T-cell (primary cell): ENCODE measurements around the gene C2orf76. TPM values are rescaled to one million over a fixed set of nuclear protein-coding genes. Genes with fewer than 3 reads are reported as not detected.

Experiments used
- ATAC-seq, 4 experiments: fragments of 200-7000 bp in 3 of 4; fragments of 150-1000 bp in 1 of 4; cut with Tn5 transposase; replicated peaks in 1 of 4; 1 replicate in 3 of 4; 2 replicates in 1 of 4; pipeline ENCODE4 v1.10.0; 2021; ENCODE audit warnings: moderate library complexity in 3 of 4, mild to moderate bottlenecking in 2 of 4, moderate number of reproducible peaks in 1 of 4
- CTCF ChIA-PET, 2 donors: fragments of 300-600 bp; sonication (Branson Sonifier 250); formaldehyde crosslinking; loops; one replicate each; lab custom pipeline; 2022; ENCODE audit warnings: antibody characterized with exemption in 2 of 2; lab: Charles Lee
- POLR2A ChIA-PET, 2 donors: fragments of 300-600 bp; sonication (Branson Sonifier 250); formaldehyde crosslinking; loops; one replicate each; lab custom pipeline; 2022; ENCODE audit warnings: antibody characterized with exemption in 2 of 2; lab: Charles Lee
- DNase-seq, 35 experiments: peaks; one replicate each; pipeline versions ENCODE4 v3.0.0 to v3.0.0-alpha.2; 2013 to 2023
- H3K27ac ChIP-seq: one replicate; pipeline ENCODE4 v1.5.1; 2013; ENCODE audit warnings: low read length
- H3K27me3 ChIP-seq, 2 experiments: replicated peaks in 1 of 2; 1 replicate in 1 of 2; 2 replicates in 1 of 2; pipeline versions ENCODE4 v1.6.1 to v1.7.0; 2013; ENCODE audit warnings: low read length in 1 of 2, mixed read lengths in 1 of 2; ENCODE audit not compliant: control insufficient read depth in 2 of 2, insufficient read depth in 2 of 2; ENCODE audit errors: extremely low read depth in 1 of 2
- H3K36me3 ChIP-seq, 2 donors: 1 replicate in 1 of 2; 2 replicates in 1 of 2; pipeline versions ENCODE4 v1.6.1 to v1.7.0; 2013; ENCODE audit warnings: low read length in 1 of 2; ENCODE audit not compliant: control insufficient read depth in 2 of 2, insufficient read depth in 1 of 2; ENCODE audit errors: extremely low read depth in 1 of 2
- H3K4me1 ChIP-seq, 2 experiments: 1 replicate in 1 of 2; 2 replicates in 1 of 2; pipeline versions ENCODE4 v1.6.1 to v1.7.0; 2013; ENCODE audit warnings: low read length in 2 of 2, mixed read lengths in 1 of 2; ENCODE audit not compliant: insufficient read depth in 2 of 2, control insufficient read depth in 1 of 2; ENCODE audit errors: extremely low read depth in 1 of 2
- H3K4me3 ChIP-seq, 2 donors: 1 replicate in 1 of 2; 2 replicates in 1 of 2; pipeline versions ENCODE4 v1.5.1 to v1.7.0; 2013; ENCODE audit warnings: mild to moderate bottlenecking in 2 of 2, low read length in 1 of 2, moderate library complexity in 1 of 2; ENCODE audit not compliant: control insufficient read depth in 1 of 2; ENCODE audit errors: extremely low read depth in 1 of 2
- H3K9me3 ChIP-seq: 2 replicates; pipeline ENCODE4 v1.7.0; 2013
- H3K27ac Mint-ChIP-seq, 2 donors: one replicate each; pipeline ENCODE4 v1.8.0; 2020 to 2021; ENCODE audit warnings: mild to moderate bottlenecking in 2 of 2, mixed read lengths in 2 of 2
- H3K27me3 Mint-ChIP-seq, 2 donors: one replicate each; pipeline ENCODE4 v1.8.0; 2021 to 2022; ENCODE audit warnings: mixed read lengths in 2 of 2
- H3K36me3 Mint-ChIP-seq: one replicate; pipeline ENCODE4 v1.8.0; 2021; ENCODE audit warnings: mixed read lengths
- H3K4me1 Mint-ChIP-seq, 3 donors: one replicate each; pipeline ENCODE4 v1.8.0; 2020 to 2022; ENCODE audit warnings: mixed read lengths in 3 of 3, mild to moderate bottlenecking in 1 of 3
- H3K4me3 Mint-ChIP-seq, 3 donors: one replicate each; pipeline ENCODE4 v1.8.0; 2020 to 2022; ENCODE audit warnings: mild to moderate bottlenecking in 3 of 3, mixed read lengths in 3 of 3, moderate library complexity in 3 of 3
- H3K9me3 Mint-ChIP-seq, 3 donors: one replicate each; pipeline ENCODE4 v1.8.0; 2020 to 2022; ENCODE audit warnings: mixed read lengths in 3 of 3
- WGBS: methylation state at CpG from one replicate; pipeline ENCODE4 v1.1.5; 2013; ENCODE audit warnings: missing lambda C conversion rate; ENCODE audit not compliant: insufficient coverage; 5-methylcytosine and 5-hydroxymethylcytosine counted together
- total RNA-seq, 35 experiments: library from RNA in 6 of 35; stranded (reverse) in 6 of 35; fragments of 120-200 nt in 1 of 35; gene quantifications; one replicate each; pipeline versions ENCODE4 v1.2.1 to v1.2.4 and lab custom pipeline; 2013 to 2026

C2orf76 gene
- total RNA-seq, 5 donors from 2014 or later (not counting 1 experiment from before 2014, with no cell fraction given) = 5.2 to 9.0 (median 7.4) TPM

DNA sequence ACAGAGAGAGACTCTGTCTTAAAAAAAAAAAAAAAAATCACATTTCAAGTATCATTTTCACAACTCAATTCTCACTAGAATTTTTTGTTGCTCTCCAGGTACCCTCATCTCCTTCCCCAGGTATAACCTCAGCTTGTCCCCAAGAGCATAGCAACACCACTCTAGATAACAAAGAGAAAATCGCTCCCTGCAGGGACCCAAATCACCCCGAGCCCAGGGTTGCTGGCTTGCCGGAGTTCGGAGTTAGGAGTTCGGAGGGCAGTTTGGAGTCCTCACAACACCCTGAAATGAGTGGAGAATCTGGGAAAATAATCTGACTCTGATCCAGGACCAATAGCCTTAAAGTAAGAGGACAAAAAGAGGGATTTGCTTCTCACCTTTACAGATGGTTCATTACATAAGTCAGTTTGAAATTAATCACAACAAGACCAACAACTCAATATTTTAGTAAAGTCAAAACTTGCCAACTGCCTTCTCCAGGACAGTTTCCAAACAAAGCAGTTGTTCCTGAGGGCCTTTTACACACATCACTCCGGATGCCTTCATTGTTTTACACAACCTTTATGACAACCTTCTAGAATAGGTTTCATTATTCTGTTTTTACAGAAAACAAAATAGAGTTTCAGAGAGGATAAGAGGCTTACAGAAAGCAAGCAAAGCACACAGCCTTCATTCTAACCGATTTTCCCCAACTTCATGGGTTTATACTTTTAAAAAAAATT is 59.1 kb downstream of the C2orf76 start:
- no peaks in the 10 kb centered on the region for H3K9me3 ChIP-seq
- no peaks in the 10 kb centered on the region for H3K4me1 ChIP-seq
- no peak overlapping the region for H3K27ac ChIP-seq
- no peaks in the 10 kb centered on the region for H3K36me3 ChIP-seq
- no peak overlapping the region for H3K27ac Mint-ChIP-seq
- no peak overlapping the region for H3K4me3 Mint-ChIP-seq
- peaks cover 23% of the 10 kb centered on the region for H3K36me3 Mint-ChIP-seq
- no peak overlapping the region for H3K4me3 ChIP-seq
- no peaks in the 10 kb centered on the region for H3K9me3 Mint-ChIP-seq
- ATAC-seq (no peak), DNase-seq (no peak)
- ChIA-PET CTCF (no interaction called here), POLR2A (no interaction called here)
- H3K4me1 Mint-ChIP-seq = no peaks in the 10 kb centered on the region
- no peaks in the 10 kb centered on the region for H3K27me3 Mint-ChIP-seq
- 92% methylated on average over 4 of the region's 7 CpGs for WGBS
- H3K27me3 ChIP-seq = no peaks in the 10 kb centered on the region

DNA sequence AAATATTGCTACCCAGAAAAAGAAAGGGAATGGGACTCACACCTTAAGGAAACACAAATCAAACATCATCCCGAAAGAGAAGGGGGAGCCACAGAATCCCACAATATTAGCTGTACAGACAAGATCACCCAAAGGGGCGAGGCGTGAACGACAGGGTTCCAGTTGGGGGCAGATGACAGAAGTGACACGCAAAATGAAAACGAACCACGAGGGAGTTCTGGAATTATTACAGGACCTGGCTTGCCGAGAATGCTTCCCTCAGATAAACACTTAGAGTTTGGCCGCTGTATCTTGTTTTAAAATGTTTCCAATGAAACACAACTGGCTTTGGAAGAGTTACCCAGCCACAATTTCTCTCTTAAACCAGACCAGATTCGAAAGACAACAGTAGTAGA is 60.4 kb downstream of the C2orf76 start:
- Histone ChIP-seq H3K4me3 (no peak overlapping the region), H3K27me3 (no peaks in the 10 kb centered on the region), H3K36me3 (no peaks in the 10 kb centered on the region), H3K27ac (no peak overlapping the region), H3K4me1 (no peaks in the 10 kb centered on the region), H3K9me3 (no peaks in the 10 kb centered on the region)
- WGBS = 86% methylated on average over 4 of the region's 10 CpGs
- Mint-ChIP-seq H3K27me3 (no peaks in the 10 kb centered on the region), H3K9me3 (no peaks in the 10 kb centered on the region), H3K4me1 (no peaks in the 10 kb centered on the region), H3K4me3 (no peak overlapping the region), H3K27ac (no peak overlapping the region), H3K36me3 (peaks cover 17% of the 10 kb centered on the region)
- ATAC-seq (no peak), DNase-seq (no peak)
- ChIA-PET POLR2A (no interaction called here), CTCF (no interaction called here)

DNA sequence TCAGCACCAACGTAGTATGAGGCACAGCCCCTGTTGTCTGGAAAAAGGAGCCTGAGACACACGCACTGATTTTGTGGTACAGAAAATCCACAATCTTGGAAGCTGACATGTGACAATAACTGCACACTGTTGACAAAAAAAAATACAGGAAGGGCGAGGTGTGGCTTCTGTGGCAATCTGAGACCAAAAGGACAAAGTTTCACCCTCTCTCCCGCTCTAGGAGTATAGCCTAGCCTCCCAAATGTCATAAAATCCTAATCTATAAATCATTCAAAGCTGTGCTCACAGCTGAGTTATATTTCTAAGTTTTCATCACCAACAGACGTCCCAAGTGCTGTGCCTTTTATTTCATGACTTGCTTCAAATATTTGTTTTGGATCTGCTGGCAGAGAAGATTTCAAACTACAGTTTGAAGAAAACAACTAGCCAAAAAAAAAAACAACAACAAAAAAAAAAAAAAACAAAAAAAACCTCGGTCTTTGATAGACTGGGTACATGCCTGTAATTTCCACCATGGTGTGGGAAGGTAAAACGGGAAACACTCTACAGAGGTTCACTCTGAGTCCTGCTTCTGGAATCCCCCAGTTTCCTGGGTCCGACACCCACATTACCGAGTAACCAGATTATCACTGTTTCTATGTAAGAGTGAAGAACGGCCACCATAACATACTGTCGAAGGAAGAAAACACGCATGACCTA is 61.0 kb downstream of the C2orf76 start:
- Mint-ChIP-seq H3K9me3 (no peaks in the 10 kb centered on the region), H3K27me3 (no peaks in the 10 kb centered on the region), H3K36me3 (peaks cover 17% of the 10 kb centered on the region), H3K4me1 (no peaks in the 10 kb centered on the region), H3K4me3 (no peak overlapping the region), H3K27ac (no peak overlapping the region)
- ChIA-PET POLR2A (no interaction called here), CTCF (no interaction called here)
- Histone ChIP-seq H3K27ac (no peak overlapping the region), H3K4me1 (no peaks in the 10 kb centered on the region), H3K36me3 (no peaks in the 10 kb centered on the region), H3K9me3 (no peaks in the 10 kb centered on the region), H3K4me3 (no peak overlapping the region), H3K27me3 (no peaks in the 10 kb centered on the region)
- 83% methylated on average over 3 of the region's 12 CpGs for WGBS
- ATAC-seq (no peak), DNase-seq (no peak)

DNA sequence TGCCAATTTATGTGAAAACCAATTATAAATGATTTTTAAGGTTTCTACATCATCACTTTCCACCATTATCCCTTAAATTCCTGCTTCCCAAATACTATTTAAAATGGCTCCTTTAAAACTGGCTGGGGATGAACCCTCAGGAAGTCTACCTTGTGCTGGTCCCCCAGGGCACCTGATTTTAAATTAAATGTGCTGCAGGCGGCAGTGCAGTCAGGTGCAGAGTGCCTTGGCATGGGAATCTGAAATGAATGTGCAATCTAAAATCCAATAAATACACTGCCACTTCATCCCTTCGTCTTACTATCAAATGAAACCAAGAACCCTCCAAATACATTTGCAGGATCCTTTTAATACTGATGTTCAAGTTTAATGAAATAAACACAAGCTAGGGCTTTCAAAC is 61.8 kb downstream of the C2orf76 start:
- CTCF ChIA-PET = no interaction called here
- Histone ChIP-seq H3K27me3 (no peaks in the 10 kb centered on the region), H3K27ac (no peak overlapping the region), H3K4me1 (no peaks in the 10 kb centered on the region), H3K36me3 (no peaks in the 10 kb centered on the region), H3K9me3 (no peaks in the 10 kb centered on the region), H3K4me3 (no peak overlapping the region)
- POLR2A ChIA-PET = no interaction called here
- H3K27ac Mint-ChIP-seq = no peak overlapping the region
- no peaks in the 10 kb centered on the region for H3K4me1 Mint-ChIP-seq
- no CpG with 5 or more reads among the region's 2 CpGs for WGBS
- H3K27me3 Mint-ChIP-seq = no peaks in the 10 kb centered on the region
- H3K4me3 Mint-ChIP-seq = no peak overlapping the region
- DNase-seq = no peak
- H3K36me3 Mint-ChIP-seq = peaks cover 21% of the 10 kb centered on the region
- ATAC-seq = no peak
- H3K9me3 Mint-ChIP-seq = peaks cover 0 to 5% (median 0%) of the 10 kb centered on the region in 3 donors

DNA sequence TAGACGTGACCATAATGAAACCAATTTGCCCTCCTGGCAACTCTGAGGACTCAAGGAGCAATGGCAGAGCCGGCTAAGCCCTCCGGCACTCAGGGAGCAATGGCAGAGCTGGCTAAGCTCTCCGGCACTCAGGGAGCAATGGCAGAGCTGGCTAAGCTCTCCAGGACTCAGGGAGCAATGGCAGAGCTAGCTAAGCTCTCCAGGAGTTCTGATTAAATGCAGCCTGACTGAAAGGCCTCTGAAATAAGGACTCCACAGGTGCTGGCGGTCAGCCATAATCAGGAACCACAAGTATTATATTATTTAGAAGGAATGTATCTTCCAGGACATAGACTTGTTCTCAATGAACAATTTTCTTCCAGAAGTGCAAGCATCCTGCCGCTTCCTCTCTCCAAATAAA is 65.2 kb downstream of the C2orf76 start:
- no peaks in the 10 kb centered on the region for H3K4me1 ChIP-seq
- H3K9me3 Mint-ChIP-seq = peaks cover 0 to 5% (median 0%) of the 10 kb centered on the region in 3 donors
- WGBS = 92% methylated on average over 4 of the region's 6 CpGs
- no peaks in the 10 kb centered on the region for H3K27me3 ChIP-seq
- H3K36me3 Mint-ChIP-seq = peaks cover 17% of the 10 kb centered on the region
- no peaks in the 10 kb centered on the region for H3K9me3 ChIP-seq
- no peaks in the 10 kb centered on the region for H3K36me3 ChIP-seq
- no peaks in the 10 kb centered on the region for H3K4me1 Mint-ChIP-seq
- no peak overlapping the region for H3K4me3 ChIP-seq
- ChIA-PET POLR2A (no interaction called here), CTCF (no interaction called here)
- no peak overlapping the region for H3K27ac ChIP-seq
- ATAC-seq = no peak
- no peaks in the 10 kb centered on the region for H3K27me3 Mint-ChIP-seq
- DNase-seq = no peak
- no peak overlapping the region for H3K4me3 Mint-ChIP-seq
- H3K27ac Mint-ChIP-seq = no peak overlapping the region

DNA sequence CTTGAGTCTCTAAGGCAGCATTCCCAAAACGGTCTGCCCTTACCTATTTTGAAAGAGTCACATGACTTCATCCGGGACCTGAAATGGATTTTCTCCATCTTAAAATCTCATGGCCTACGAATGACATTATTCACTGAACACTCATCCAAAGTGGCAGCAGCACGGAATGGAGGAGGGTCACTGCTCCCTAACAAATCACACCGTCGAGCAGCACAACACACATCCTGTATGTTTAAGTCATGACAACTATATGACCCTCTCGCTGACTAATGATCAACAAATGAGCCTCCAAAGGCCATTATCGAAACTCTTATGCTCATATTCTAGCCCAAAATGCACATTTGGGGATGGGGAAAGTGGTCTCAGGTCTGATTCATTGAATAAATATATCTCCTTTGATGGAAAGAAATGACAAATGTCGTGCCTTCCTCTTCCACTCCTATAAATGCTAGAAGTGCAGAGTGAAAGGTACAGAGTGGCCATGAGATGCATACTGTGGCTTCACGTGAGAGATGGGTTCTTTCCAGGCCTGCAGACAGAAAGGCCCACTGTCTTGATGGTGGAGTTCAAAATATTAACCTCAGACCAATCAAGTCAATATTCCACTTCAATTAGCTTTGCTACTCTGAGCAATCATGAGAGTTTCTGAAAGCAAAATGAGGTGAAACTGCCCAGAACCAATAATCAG is 70.8 kb downstream of the C2orf76 start:
- no peaks in the 10 kb centered on the region for H3K27me3 ChIP-seq
- CTCF ChIA-PET = no interaction called here
- ATAC-seq (no peak), DNase-seq (no peak)
- Mint-ChIP-seq H3K4me1 (peaks cover 0 to 4% (median 3%) of the 10 kb centered on the region in 3 donors), H3K27me3 (no peaks in the 10 kb centered on the region), H3K9me3 (peaks cover 0 to 5% (median 0%) of the 10 kb centered on the region in 3 donors), H3K4me3 (no peak overlapping the region), H3K36me3 (peaks cover 5% of the 10 kb centered on the region), H3K27ac (no peak overlapping the region)
- H3K9me3 ChIP-seq = no peaks in the 10 kb centered on the region
- peaks cover 0 to 2% of the 10 kb centered on the region in 2 experiments for H3K4me1 ChIP-seq
- POLR2A ChIA-PET = no interaction called here
- H3K27ac ChIP-seq = no peak overlapping the region
- peaks cover 0 to 2% of the 10 kb centered on the region in 2 donors for H3K36me3 ChIP-seq
- 86% methylated on average over 2 of the region's 10 CpGs for WGBS
- H3K4me3 ChIP-seq = no peak overlapping the region
